ENCODE results near the gene BGN. TPM values are rescaled to one million over a fixed set of nuclear protein-coding genes. Genes with fewer than 3 reads are reported as not detected.

The BGN gene
- total and polyA plus RNA-seq, 2 experiments from 2014 or later = 0.87 to 1.8 TPM

DNA sequence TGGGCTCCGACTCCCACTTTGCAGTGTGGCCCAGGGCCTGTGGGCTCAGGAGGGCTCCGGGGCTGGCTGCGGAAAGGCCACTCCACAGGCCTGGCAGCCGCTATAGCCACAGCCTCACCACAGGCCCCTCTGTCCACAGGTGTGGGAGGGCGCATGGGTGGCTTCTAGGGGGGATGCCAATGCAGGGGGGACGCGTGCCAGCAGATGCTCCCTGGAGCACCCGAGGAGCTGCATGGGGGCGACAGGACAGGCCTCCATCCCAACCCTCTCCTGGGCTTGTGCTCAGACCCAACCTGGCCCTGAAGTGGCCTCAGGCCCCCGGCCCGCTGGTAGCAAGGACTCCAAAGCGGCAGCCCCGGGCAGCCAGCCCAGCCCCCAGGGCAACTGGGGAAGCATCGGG lies 8.0 kb downstream of the BGN start (continued):
- TF ChIP-seq, protein P1, sequence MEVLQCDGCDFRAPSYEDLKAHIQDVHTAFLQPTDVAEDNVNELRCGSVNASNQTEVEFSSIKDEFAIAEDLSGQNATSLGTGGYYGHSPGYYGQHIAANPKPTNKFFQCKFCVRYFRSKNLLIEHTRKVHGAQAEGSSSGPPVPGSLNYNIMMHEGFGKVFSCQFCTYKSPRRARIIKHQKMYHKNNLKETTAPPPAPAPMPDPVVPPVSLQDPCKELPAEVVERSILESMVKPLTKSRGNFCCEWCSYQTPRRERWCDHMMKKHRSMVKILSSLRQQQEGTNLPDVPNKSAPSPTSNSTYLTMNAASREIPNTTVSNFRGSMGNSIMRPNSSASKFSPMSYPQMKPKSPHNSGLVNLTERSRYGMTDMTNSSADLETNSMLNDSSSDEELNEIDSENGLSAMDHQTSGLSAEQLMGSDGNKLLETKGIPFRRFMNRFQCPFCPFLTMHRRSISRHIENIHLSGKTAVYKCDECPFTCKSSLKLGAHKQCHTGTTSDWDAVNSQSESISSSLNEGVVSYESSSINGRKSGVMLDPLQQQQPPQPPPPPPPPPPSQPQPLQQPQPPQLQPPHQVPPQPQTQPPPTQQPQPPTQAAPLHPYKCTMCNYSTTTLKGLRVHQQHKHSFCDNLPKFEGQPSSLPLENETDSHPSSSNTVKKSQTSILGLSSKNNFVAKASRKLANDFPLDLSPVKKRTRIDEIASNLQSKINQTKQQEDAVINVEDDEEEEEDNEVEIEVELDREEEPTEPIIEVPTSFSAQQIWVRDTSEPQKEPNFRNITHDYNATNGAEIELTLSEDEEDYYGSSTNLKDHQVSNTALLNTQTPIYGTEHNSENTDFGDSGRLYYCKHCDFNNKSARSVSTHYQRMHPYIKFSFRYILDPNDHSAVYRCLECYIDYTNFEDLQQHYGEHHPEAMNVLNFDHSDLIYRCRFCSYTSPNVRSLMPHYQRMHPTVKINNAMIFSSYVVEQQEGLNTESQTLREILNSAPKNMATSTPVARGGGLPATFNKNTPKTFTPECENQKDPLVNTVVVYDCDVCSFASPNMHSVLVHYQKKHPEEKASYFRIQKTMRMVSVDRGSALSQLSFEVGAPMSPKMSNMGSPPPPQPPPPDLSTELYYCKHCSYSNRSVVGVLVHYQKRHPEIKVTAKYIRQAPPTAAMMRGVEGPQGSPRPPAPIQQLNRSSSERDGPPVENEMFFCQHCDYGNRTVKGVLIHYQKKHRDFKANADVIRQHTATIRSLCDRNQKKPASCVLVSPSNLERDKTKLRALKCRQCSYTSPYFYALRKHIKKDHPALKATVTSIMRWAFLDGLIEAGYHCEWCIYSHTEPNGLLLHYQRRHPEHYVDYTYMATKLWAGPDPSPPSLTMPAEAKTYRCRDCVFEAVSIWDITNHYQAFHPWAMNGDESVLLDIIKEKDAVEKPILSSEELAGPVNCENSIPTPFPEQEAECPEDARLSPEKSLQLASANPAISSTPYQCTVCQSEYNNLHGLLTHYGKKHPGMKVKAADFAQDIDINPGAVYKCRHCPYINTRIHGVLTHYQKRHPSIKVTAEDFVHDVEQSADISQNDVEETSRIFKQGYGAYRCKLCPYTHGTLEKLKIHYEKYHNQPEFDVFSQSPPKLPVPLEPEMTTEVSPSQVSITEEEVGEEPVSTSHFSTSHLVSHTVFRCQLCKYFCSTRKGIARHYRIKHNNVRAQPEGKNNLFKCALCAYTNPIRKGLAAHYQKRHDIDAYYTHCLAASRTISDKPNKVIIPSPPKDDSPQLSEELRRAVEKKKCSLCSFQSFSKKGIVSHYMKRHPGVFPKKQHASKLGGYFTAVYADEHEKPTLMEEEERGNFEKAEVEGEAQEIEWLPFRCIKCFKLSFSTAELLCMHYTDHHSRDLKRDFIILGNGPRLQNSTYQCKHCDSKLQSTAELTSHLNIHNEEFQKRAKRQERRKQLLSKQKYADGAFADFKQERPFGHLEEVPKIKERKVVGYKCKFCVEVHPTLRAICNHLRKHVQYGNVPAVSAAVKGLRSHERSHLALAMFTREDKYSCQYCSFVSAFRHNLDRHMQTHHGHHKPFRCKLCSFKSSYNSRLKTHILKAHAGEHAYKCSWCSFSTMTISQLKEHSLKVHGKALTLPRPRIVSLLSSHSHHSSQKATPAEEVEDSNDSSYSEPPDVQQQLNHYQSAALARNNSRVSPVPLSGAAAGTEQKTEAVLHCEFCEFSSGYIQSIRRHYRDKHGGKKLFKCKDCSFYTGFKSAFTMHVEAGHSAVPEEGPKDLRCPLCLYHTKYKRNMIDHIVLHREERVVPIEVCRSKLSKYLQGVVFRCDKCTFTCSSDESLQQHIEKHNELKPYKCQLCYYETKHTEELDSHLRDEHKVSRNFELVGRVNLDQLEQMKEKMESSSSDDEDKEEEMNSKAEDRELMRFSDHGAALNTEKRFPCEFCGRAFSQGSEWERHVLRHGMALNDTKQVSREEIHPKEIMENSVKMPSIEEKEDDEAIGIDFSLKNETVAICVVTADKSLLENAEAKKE (CRISPR knock-in tag; IDR thresholded peaks at IDR 0.05) = no peak
- no peak for TF ChIP-seq JUNB (IDR thresholded peaks at IDR 0.05; ENCODE audit: unreplicated experiment)
- TF ChIP-seq EZH2phosphoT487 (IDR thresholded peaks at IDR 0.05; ENCODE audit: unreplicated experiment) = no peak
- no peak for TF ChIP-seq EZH2 (IDR thresholded peaks at IDR 0.05; ENCODE audit: low read depth, unreplicated experiment)
- TF ChIP-seq POLR2AphosphoS5 (IDR thresholded peaks at IDR 0.05; ENCODE audit: low read depth) = no peak
- no peak for TF ChIP-seq ZNF114 (CRISPR knock-in tag; IDR thresholded peaks at IDR 0.05)
- TF ChIP-seq NANOG (IDR thresholded peaks at IDR 0.05; ENCODE audit: borderline replicate concordance) = no peak

DNA sequence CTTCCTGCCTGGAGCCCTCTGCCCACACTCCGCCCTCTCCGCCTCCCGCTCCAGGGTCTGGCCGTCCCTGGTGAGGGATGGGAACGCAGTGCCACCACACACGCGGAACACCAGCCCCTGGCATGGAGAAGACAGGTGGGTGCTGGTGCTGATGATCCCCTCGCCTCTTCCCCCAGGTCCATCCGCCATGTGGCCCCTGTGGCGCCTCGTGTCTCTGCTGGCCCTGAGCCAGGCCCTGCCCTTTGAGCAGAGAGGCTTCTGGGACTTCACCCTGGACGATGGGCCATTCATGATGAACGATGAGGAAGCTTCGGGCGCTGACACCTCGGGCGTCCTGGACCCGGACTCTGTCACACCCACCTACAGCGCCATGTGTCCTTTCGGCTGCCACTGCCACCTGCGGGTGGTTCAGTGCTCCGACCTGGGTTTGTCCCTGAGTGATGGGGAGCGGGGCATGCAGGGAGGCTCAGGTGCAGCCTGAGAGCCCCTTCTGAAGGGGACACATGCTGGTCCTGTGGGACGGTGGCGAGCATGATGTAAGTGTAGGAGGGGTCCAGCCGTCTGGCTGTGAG lies 9.8 kb downstream of the BGN start:
- Histone ChIP-seq H3K27me3 (ENCODE audit: insufficient read depth) (no peaks in the 10 kb centered on the region), H3K4me2 (no peak overlapping the region), H3K4me1 (ENCODE audit: insufficient read depth) (no peaks in the 10 kb centered on the region), H2AFZ (no peak overlapping the region), H3K9me2 (ENCODE audit: insufficient read depth) (no peaks in the 10 kb centered on the region), H3K36me3 (ENCODE audit: insufficient read depth) (no peaks in the 10 kb centered on the region), H3K79me2 (replicated peaks; ENCODE audit: insufficient read depth) (no peaks in the 10 kb centered on the region), H3K27ac (ENCODE audit: low read depth) (no peak overlapping the region), H4K20me1 (replicated peaks; ENCODE audit: insufficient read depth) (no peaks in the 10 kb centered on the region), H3F3A (replicated peaks; ENCODE audit: low read depth) (no peaks in the 10 kb centered on the region), H3K4me3 (no peak overlapping the region)
- H3K4me1 Mint-ChIP-seq = no peaks in the 10 kb centered on the region
- H3K36me3 Mint-ChIP-seq (ENCODE audit: low read depth) = no peaks in the 10 kb centered on the region
- no peaks in the 10 kb centered on the region; the same call in 2 of the 3 replicates for H3K9me3 Mint-ChIP-seq
- no peak overlapping the region for H3K4me3 Mint-ChIP-seq
- H3K27ac Mint-ChIP-seq = no peak overlapping the region
- peaks cover 4% of the 10 kb centered on the region for H3K27me3 Mint-ChIP-seq (ENCODE audit: insufficient read depth, low read depth, poor library complexity)
- no peak for ATAC-seq
- DNase-seq (ENCODE audit: low spot score) = no peak
- TF ChIP-seq POLR2AphosphoS5 (IDR thresholded peaks at IDR 0.05; ENCODE audit: low read depth) (no peak), JUNB (IDR thresholded peaks at IDR 0.05; ENCODE audit: unreplicated experiment) (no peak), STAT1 (IDR thresholded peaks at IDR 0.05; ENCODE audit: unreplicated experiment) (no peak)
- TF ChIP-seq, protein P2, sequence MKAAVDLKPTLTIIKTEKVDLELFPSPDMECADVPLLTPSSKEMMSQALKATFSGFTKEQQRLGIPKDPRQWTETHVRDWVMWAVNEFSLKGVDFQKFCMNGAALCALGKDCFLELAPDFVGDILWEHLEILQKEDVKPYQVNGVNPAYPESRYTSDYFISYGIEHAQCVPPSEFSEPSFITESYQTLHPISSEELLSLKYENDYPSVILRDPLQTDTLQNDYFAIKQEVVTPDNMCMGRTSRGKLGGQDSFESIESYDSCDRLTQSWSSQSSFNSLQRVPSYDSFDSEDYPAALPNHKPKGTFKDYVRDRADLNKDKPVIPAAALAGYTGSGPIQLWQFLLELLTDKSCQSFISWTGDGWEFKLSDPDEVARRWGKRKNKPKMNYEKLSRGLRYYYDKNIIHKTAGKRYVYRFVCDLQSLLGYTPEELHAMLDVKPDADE (IDR thresholded peaks at IDR 0.05) = no peak
- TF ChIP-seq, protein P1 (CRISPR knock-in tag; IDR thresholded peaks at IDR 0.05) = no peak

All from GM23338 (cell line).